ENCODE results near the gene FOXN3.

GRCh38 chr14:89268514-89268913, 148.5 kb downstream of the FOXN3 start:
- TF ChIP-seq, protein P1, sequence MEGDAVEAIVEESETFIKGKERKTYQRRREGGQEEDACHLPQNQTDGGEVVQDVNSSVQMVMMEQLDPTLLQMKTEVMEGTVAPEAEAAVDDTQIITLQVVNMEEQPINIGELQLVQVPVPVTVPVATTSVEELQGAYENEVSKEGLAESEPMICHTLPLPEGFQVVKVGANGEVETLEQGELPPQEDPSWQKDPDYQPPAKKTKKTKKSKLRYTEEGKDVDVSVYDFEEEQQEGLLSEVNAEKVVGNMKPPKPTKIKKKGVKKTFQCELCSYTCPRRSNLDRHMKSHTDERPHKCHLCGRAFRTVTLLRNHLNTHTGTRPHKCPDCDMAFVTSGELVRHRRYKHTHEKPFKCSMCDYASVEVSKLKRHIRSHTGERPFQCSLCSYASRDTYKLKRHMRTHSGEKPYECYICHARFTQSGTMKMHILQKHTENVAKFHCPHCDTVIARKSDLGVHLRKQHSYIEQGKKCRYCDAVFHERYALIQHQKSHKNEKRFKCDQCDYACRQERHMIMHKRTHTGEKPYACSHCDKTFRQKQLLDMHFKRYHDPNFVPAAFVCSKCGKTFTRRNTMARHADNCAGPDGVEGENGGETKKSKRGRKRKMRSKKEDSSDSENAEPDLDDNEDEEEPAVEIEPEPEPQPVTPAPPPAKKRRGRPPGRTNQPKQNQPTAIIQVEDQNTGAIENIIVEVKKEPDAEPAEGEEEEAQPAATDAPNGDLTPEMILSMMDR (conservative IDR thresholded peaks at IDR 0.05; ENCODE audit: low read length) = no peak
- no peak for TF ChIP-seq EZH2phosphoT487 (IDR thresholded peaks at IDR 0.05; ENCODE audit: borderline replicate concordance)
